SU-DHL-6 (cell line): Measurements from ENCODE around the gene BRDT.

Experiments used
- H2AFZ ChIP-seq: fragments of 200-600 bp; sonication (generic); 2 replicates; pipeline ENCODE4 v1.6.1; 2014; ENCODE audit warnings: low read depth, mild to moderate bottlenecking, moderate library complexity, mixed read lengths, antibody characterized with exemption, low read length; ENCODE audit not compliant: severe bottlenecking
- H3F3A ChIP-seq: fragments of 200-600 bp; shearing (Covaris generic); 2 replicates; pipeline ENCODE4 v1.6.0; 2016; ENCODE audit warnings: antibody characterized with exemption, mild to moderate bottlenecking; ENCODE audit not compliant: insufficient read depth
- H3K27ac ChIP-seq: fragments of 200-600 bp; sonication (generic); 2 replicates; pipeline ENCODE4 v1.5.1; 2016; ENCODE audit warnings: low read depth, mild to moderate bottlenecking, low read length, moderate library complexity, mixed read lengths
- H3K27me3 ChIP-seq: fragments of 200-600 bp; sonication (generic), shearing (Covaris generic); 2 replicates; pipeline ENCODE4 v1.6.0; 2014; ENCODE audit warnings: mild to moderate bottlenecking, low read length
- H3K36me3 ChIP-seq: fragments of 200-600 bp; sonication (generic); 2 replicates; pipeline ENCODE4 v1.6.1; 2014; ENCODE audit warnings: mild to moderate bottlenecking, low read length, mixed read lengths
- H3K4me2 ChIP-seq: fragments of 300-600, 200-600 bp; shearing (Covaris generic), sonication (generic); 2 replicates; pipeline ENCODE4 v1.6.0; 2014; ENCODE audit warnings: low read length, low read depth, mild to moderate bottlenecking; ENCODE audit not compliant: poor library complexity, severe bottlenecking
- H3K4me3 ChIP-seq: fragments of 200-600 bp; sonication (generic); 2 replicates; pipeline ENCODE4 v1.5.1; 2014; ENCODE audit warnings: antibody characterized with exemption, low read length, mild to moderate bottlenecking, mixed read lengths; ENCODE audit not compliant: insufficient read depth, poor library complexity, severe bottlenecking
- H3K79me2 ChIP-seq: fragments of 200-600 bp; sonication (generic); 2 replicates; pipeline ENCODE4 v1.6.1; 2014; ENCODE audit warnings: mild to moderate bottlenecking, low read length, moderate library complexity; ENCODE audit not compliant: insufficient read depth
- H3K9ac ChIP-seq: fragments of 200-600 bp; sonication (generic); 2 replicates; pipeline ENCODE4 v1.7.0; 2014; ENCODE audit warnings: mild to moderate bottlenecking, low read length
- H3K9me2 ChIP-seq: fragments of 200-600 bp; sonication (generic); replicated peaks from 2 replicates; pipeline ENCODE4 v1.6.1; 2014; ENCODE audit warnings: low read length; ENCODE audit not compliant: insufficient read depth
- H3K9me3 ChIP-seq: fragments of 200-600 bp; sonication (generic); 2 replicates; pipeline ENCODE4 v1.6.1; 2014; ENCODE audit warnings: low read length, mixed read lengths; ENCODE audit not compliant: insufficient read depth
- H4K20me1 ChIP-seq: fragments of 200-600 bp; sonication (generic); 2 replicates; pipeline ENCODE4 v1.6.1; 2014; ENCODE audit warnings: low read depth, mild to moderate bottlenecking, antibody characterized with exemption, low read length, moderate library complexity, mixed read lengths
- CTCF ChIP-seq: fragments of 200-600 bp; sonication (generic); IDR thresholded peaks from one replicate; pipeline ENCODE4 v1.5.1; 2017; ENCODE audit warnings: antibody characterized with exemption, mild to moderate bottlenecking, low read length, moderate library complexity; ENCODE audit not compliant: insufficient read depth, poor library complexity, severe bottlenecking
- EZH2phosphoT487 ChIP-seq: fragments of 200-600 bp; sonication (generic), shearing (Covaris generic); conservative IDR thresholded peaks from 2 replicates; pipeline ENCODE4 v1.6.1; 2018; ENCODE audit warnings: mild to moderate bottlenecking, antibody characterized with exemption, low read length, moderate library complexity, mixed read lengths

The BRDT gene

GRCh38 chr1:91980663-91981062 lies 31.5 kb downstream of the BRDT start:
- Histone ChIP-seq H3F3A (no peaks in the 10 kb centered on the region), H4K20me1 (no peaks in the 10 kb centered on the region), H3K27me3 (no peaks in the 10 kb centered on the region), H2AFZ (no peak overlapping the region), H3K9ac (no peak overlapping the region), H3K79me2 (no peaks in the 10 kb centered on the region), H3K9me2 (no peaks in the 10 kb centered on the region), H3K4me3 (no peak overlapping the region), H3K9me3 (no peaks in the 10 kb centered on the region), H3K4me2 (no peak overlapping the region), H3K27ac (no peak overlapping the region), H3K36me3 (no peaks in the 10 kb centered on the region)
- no peak for TF ChIP-seq EZH2phosphoT487

- Histone ChIP-seq H3K4me2 (no peak overlapping the region), H2AFZ (no peak overlapping the region), H4K20me1 (no peaks in the 10 kb centered on the region), H3K9ac (no peak overlapping the region), H3K27ac (no peak overlapping the region), H3K9me2 (no peaks in the 10 kb centered on the region), H3K9me3 (no peaks in the 10 kb centered on the region), H3K36me3 (no peaks in the 10 kb centered on the region), H3K4me3 (no peak overlapping the region), H3F3A (no peaks in the 10 kb centered on the region), H3K79me2 (no peaks in the 10 kb centered on the region), H3K27me3 (no peaks in the 10 kb centered on the region)
- TF ChIP-seq CTCF (no peak), EZH2phosphoT487 (no peak)
Observed at GRCh38 chr1:91981996-91982609, 32.9 kb downstream of the BRDT start.

GRCh38 chr1:91993256-91993655 lies 44.1 kb downstream of the BRDT start:
- Histone ChIP-seq H3K27me3 (no peaks in the 10 kb centered on the region), H3K4me2 (no peak overlapping the region), H3K4me3 (no peak overlapping the region), H3F3A (no peaks in the 10 kb centered on the region), H3K36me3 (no peaks in the 10 kb centered on the region), H2AFZ (no peak overlapping the region), H3K27ac (no peak overlapping the region), H3K9me3 (no peaks in the 10 kb centered on the region), H3K79me2 (no peaks in the 10 kb centered on the region), H3K9ac (no peak overlapping the region), H4K20me1 (no peaks in the 10 kb centered on the region), H3K9me2 (no peaks in the 10 kb centered on the region)
- TF ChIP-seq EZH2phosphoT487 (no peak), CTCF (no peak)

GRCh38 chr1:91997607-91998195 lies 48.5 kb downstream of the BRDT start:
- Histone ChIP-seq H3K9ac (no peak overlapping the region), H3K4me3 (no peak overlapping the region), H2AFZ (no peak overlapping the region), H3K9me2 (no peaks in the 10 kb centered on the region), H3K79me2 (no peaks in the 10 kb centered on the region), H3K4me2 (no peak overlapping the region), H3K9me3 (no peaks in the 10 kb centered on the region), H4K20me1 (no peaks in the 10 kb centered on the region), H3K27ac (no peak overlapping the region), H3F3A (no peaks in the 10 kb centered on the region), H3K27me3 (no peaks in the 10 kb centered on the region), H3K36me3 (no peaks in the 10 kb centered on the region)
- TF ChIP-seq CTCF (peak; percentile 58), EZH2phosphoT487 (no peak)
